Left lobe of liver (tissue), 2 donors: Measurements from ENCODE around the gene PARVB. TPM values are rescaled to one million over a fixed set of nuclear protein-coding genes. Genes with fewer than 3 reads are reported as not detected.

Experiments
- ATAC-seq: fragments of 200-7000 bp; cut with Tn5 transposase; one replicate; pipeline ENCODE4 v1.9.1; 2020; ENCODE audit warnings: mild to moderate bottlenecking, moderate library complexity
- DNase-seq: peaks from one replicate; pipeline ENCODE4 v3.0.0-alpha.2; 2020; ENCODE audit warnings: low spot score
- total RNA-seq: library from RNA; stranded (reverse); gene quantifications from one replicate; pipeline ENCODE4 v1.2.1, GENCODE V29; 2021
- donor health status: DM: no; HTN: no; CAD: no; lungs with moderate emphysema.
- donor health status: DM: no; HTN: yes; CAD: no.

The PARVB gene
- total RNA-seq, 1 donor from 2014 or later, result 14.3 TPM

DNA sequence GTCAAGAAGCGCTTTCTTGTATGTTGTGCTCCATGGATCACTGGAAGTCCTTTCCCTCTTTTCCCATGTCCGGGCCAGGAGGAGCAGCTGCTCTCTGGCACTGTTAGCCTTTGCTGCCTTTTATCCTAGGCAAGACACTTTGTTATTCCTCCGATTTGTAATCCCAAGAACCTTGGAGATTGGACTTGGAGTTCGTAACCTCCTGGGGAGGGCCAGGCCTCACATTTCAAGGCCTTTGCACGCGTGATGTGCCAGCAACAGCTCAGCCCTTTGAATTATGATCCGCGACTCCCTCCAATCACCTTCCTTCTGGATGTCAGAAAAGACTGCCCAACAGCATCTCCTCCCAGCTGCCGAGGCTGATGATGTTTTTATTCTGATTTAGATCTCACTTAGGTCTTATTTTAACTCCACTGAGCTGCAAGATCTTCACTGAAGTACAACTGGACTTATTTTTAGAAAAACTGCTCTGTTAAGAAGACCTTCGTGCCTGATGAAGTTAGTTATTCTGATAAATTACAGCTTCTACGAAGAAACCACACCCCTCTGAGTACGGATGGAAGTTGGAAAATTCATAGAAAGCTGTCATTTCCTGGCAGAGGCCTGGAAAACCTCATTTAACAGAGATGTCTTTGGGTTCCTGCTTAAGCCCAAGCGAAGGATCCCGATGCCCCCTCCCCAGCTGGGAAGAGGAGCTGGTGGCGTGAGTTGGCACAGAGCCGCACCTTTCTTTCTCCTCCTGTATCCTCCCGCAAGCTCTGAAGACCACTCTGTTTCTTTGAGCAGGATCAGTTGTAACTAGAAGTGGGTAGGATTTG lies 62.4 kb downstream of the PARVB start:
- DNase-seq (no peak), ATAC-seq (no peak)

DNA sequence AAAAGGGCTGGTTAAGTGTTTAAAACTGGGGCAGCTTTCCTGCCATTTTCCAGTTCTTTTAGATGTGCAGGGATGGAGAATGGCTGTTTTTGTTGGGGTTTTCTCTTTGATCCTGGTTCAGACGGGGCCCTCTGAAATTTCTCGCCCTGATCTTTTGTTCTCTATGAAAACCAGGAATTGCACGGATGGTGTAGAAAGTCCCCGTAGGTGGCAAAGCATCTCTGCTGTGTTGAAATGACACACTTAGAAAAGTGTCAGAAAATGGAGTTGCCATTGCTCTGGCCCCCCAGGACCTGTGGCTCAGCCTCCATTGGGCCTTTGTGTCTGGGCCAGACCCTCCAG lies 63.0 kb downstream of the PARVB start:
- no peak for DNase-seq
- no peak for ATAC-seq

DNA sequence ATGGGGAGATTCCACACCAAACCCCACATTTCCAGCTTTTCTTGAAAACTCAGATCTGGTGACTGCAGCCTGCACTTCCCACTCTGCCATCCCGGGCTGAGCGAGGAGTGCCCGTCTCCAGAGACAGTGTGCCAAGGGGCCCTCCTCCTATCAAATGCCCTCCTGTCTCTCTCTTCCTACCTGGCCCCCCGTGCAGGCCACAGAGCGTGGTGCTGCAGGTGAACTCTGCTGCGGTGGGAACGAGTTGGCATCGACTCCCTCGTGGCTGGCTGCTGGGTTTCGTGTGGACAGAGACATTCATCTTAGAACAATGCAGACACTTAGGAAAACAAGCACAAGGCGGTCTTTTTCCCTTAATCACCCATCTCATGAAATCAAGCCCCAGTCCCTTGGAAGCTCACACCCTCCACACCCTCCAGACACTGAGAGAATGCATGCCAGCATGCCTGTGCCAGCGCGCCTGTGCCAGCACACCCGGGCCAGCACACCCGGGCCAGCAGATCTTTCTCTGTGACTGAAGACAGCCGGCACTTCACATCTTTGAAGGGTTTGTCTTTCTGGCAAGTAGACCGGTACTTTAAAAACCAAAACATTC lies 65.0 kb downstream of the PARVB start:
- DNase-seq (no peak), ATAC-seq (peak; percentile 43)

GRCh38 chr22:44089717-44090570 lies 65.8 kb downstream of the PARVB start:
- ATAC-seq (no peak), DNase-seq (no peak)

GRCh38 chr22:44090571-44090905 lies 66.4 kb downstream of the PARVB start:
- no peak for ATAC-seq
- DNase-seq, result no peak

DNA sequence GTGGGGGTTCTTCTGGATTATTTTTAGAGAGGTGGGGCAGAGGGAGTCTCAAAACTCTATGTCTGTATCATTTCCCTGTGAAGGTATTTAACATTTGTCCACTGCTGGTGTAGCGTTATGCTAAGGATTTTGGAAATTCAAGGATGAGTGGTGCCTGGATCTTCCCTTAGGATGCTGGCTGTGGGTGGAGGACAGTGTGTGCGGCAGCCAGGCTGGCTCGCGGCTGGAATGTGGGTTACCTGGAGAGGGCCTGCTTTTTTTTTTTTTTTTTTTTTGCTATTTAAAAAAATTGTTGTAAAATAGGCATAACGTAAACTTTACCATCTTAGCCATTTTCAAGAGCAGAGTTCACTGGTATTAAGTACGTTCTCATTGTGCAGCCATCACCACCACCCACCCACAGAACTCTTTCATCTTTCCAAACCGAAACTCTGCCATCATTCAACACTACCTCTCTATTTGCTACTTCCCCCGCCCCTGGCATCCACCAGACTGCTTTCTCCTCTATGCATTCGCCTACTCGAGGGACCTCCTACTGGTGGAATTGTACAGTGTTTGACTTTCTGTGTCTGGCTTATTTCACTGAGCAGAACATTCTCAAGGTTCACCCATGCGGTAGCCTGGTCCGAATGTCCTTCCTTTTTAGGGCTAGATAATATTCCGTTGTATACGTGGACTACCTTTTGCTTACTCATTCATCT lies 67.1 kb downstream of the PARVB start:
- ATAC-seq (no peak), DNase-seq (no peak)

DNA sequence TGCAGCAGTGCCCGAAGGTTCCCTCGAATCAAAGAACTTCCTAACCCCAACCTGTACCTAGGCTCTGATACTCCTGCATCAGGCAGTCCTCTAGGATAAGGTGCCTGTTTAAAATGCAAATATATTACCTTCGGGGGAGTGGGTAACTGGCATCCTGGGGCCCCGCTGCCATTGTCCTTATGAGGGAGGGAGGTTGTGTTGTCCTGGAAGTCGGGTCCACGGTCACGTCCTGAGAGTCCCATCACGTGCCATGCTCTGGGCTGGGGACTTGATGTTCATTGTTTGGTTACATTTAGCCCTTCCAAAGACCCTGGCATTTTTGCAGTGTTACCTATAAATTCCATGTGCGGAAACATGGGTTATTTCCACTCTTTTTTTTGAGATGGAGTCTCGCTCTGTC lies 67.6 kb downstream of the PARVB start:
- ATAC-seq, result no peak
- no peak for DNase-seq

DNA sequence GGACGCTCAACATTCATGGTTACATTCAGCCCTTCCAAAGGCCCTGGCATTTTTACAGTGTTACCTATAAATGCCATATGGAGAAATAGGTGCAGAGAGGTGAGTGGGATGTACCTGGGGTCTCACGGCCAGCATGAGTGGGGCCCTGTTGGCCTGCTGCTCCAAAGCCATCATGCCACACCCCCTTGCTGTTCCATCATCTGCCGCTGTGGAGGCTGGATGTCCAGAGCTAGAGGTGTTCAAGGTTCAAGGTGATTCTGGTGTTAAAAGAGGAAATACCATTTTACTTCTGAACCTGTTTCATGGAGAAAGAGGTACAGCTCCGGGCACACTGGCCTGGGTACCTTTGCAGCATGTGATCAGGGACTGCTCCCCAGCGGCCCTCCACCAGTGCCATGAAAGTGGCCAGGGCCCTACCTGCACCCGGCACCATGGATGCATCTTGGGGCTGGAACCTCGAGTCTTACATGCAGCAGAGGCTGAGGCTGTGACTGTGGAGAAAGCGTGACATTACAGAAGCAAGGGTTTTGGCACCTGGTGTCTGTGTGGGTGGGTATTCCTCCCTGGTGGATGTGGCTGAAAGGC lies 68.6 kb downstream of the PARVB start:
- ATAC-seq, result no peak
- DNase-seq, result no peak

- ATAC-seq, result no peak
- no peak for DNase-seq
These were observed 69.7 kb downstream of the PARVB start for GRCh38 chr22:44093791-44094190.

DNA sequence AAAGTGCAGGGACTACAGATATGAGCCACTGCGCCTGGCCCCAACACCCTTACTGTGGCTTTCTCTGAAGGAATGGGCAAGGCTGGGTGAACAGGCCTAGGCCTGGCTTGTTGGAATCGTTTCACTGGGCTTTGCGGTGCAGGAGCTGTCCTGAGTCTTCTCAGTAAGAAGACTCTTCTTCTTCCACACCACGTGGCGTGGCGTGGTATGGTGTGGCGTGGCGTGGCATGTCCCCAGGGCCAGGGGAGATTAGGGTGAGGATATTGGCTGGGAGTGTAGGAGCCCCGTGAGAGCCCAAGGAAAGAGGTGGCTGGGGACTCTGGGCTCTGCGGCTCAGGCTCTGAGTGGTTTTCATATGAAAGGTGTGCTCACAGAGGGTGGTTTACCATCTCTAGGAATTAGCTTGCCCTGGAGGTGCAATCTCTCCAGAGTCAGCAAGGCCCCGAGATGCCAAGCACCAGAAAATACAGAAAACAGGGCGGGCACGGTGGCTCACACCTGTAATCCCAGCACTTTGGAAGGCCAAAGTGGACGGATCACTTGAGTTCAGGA lies 70.7 kb downstream of the PARVB start:
- DNase-seq (no peak), ATAC-seq (no peak)

DNA sequence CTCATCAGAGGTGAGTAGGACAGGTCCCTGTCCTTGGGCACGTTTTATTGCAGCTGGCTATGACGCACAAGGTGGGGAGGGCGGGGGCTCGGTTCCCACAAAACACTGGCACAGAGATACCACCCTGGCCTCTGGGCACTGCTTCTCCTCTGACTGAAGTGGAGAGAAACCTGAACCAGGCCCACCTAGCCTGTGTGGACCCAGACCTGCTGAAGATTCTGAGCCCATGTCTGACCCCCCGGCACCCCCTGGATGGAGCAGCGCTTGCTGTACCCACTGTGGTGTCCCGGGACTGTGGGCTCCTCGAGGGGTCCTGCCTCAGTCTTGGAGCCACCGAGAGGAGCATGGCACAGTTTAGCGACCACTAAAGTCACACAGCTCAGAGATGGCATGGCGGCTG lies 72.6 kb downstream of the PARVB start:
- no peak for DNase-seq
- no peak for ATAC-seq

DNA sequence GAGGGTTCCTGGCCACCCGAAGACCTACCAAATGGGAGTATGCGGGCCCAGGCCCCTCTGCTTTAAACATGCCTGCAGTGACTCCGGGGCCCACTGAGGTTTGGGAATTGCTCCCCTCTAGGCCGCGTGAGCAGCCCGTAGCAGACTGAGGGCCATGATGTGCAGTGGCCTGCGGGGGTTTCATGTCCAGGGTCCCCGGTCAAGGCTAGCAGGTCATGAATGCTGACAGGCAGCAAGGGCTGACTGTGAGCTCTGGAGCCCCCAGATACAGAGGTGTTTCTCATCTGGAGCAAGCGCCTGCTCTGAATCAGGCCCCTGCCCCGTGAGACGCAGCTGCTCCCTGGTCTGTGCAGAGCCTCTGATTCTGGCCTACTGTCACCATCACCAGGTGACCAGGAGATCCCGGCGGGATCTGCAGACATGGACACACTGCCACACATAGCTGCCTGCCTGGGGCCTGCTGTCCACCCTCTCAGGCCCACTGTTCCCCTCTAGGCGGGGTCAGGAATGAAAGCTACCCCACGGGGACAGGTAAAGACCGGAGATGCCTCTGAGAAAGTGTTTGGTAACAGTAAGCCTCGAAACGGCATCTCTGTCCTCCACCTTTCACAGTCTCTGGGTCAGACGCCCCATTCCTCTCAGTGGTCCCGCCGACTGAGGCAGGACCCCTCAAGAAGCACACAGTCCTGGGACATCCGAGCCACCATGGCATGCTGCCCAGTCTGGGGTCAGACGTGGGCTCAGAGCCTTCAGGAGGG lies 73.3 kb downstream of the PARVB start:
- ATAC-seq (no peak), DNase-seq (no peak)

DNA sequence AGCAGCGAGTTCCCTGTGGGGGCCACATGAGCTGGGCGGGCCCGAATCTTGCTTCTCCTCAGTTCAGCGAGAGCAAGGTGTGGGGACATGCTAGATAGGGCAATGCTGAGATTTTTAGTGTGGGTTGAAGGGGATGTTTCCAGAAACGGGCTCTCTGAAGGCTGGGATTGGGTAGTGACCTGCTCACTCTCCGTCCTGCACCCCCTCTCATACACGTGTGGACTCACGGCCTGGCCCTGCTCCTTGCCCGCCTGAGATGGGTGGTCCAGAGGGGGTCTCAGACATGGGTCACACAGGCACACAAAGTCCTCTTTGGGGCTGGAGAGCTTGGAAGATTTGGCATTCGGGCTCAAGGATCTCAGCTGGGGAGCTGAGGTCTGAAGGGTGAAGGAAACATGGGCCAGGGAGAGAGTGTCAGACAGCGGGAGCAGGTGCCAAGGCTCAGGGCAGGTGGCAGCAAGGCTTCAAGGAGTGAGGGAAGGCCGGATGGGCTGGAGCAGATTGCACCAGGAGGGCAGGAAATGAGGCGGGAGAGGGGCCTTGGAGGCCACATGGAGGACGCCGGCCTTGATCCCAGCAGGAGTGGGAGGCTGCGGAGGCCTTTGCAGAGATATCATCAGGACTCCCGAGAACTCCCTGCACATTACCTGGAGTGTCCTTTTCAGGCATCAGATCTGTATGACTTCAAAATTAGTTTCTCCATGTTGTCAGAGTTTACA lies 74.1 kb downstream of the PARVB start:
- DNase-seq (no peak), ATAC-seq (no peak)

GRCh38 chr22:44098966-44099530 lies 74.9 kb downstream of the PARVB start:
- no peak for ATAC-seq
- no peak for DNase-seq

GRCh38 chr22:44099696-44100095 lies 75.6 kb downstream of the PARVB start:
- no peak for DNase-seq
- ATAC-seq, result no peak

- DNase-seq (no peak), ATAC-seq (no peak)
These were observed 76.3 kb downstream of the PARVB start for GRCh38 chr22:44100411-44100810.

- DNase-seq, result no peak
These were observed 78.0 kb downstream of the PARVB start for GRCh38 chr22:44102121-44102520.

GRCh38 chr22:44102856-44103255 lies 78.8 kb downstream of the PARVB start:
- no peak for DNase-seq
- ATAC-seq, result no peak

More at GRCh38 chr22:44102121-44102520, 78.0 kb downstream of the PARVB start:
- ATAC-seq, result no peak
